WTC11 (cell line): Measurements from ENCODE around the gene MYL12B. TPM values are rescaled to one million over a fixed set of nuclear protein-coding genes. Genes with fewer than 3 reads are reported as not detected.

Experiments
- ATAC-seq: fragments of 200-7000 bp; cut with Tn5 transposase; 2 replicates; pipeline ENCODE4 v1.10.0; 2021; ENCODE audit warnings: mild to moderate bottlenecking, moderate library complexity
- CTCF ChIA-PET: fragments of 300-600 bp; sonication (Branson Sonifier 250); formaldehyde crosslinking; loops from one replicate; lab custom pipeline; 2021; ENCODE audit warnings: antibody characterized with exemption; lab: Charles Lee
- POLR2A ChIA-PET: fragments of 350-600 bp; sonication (Branson Sonifier 250); formaldehyde crosslinking; loops from one replicate; lab custom pipeline; 2021; ENCODE audit warnings: antibody characterized with exemption; lab: Charles Lee
- DNase-seq: peaks from one replicate; pipeline ENCODE4 v3.0.0; 2021; ENCODE audit warnings: low spot score
- H3K27ac Mint-ChIP-seq: 2 replicates; pipeline ENCODE4 v1.8.0; 2021; ENCODE audit warnings: mixed read lengths
- H3K27me3 Mint-ChIP-seq: 2 replicates; pipeline ENCODE4 v1.8.0; 2021; ENCODE audit warnings: low read depth, mild to moderate bottlenecking, moderate library complexity, mixed read lengths
- H3K36me3 Mint-ChIP-seq: 2 replicates; pipeline ENCODE4 v1.8.0; 2021; ENCODE audit warnings: mixed read lengths
- H3K4me1 Mint-ChIP-seq: 2 replicates; pipeline ENCODE4 v1.8.0; 2022; ENCODE audit warnings: mixed read lengths
- H3K4me3 Mint-ChIP-seq: 2 replicates; pipeline ENCODE4 v1.8.0; 2021; ENCODE audit warnings: mild to moderate bottlenecking, moderate library complexity, mixed read lengths
- H3K9me3 Mint-ChIP-seq: 2 replicates; pipeline ENCODE4 v1.8.0; 2021; ENCODE audit warnings: mixed read lengths
- AFF4 ChIP-seq: sonication (generic); formaldehyde crosslinking; IDR thresholded peaks from 2 replicates; pipeline ENCODE4 v1.8.1; 2023; ENCODE audit warnings: mild to moderate bottlenecking, missing genetic modification reagents, borderline replicate concordance
- ATF6 ChIP-seq: sonication (generic); formaldehyde crosslinking; IDR thresholded peaks from 2 replicates; pipeline ENCODE4 v1.8.1; 2023; ENCODE audit warnings: mild to moderate bottlenecking, missing genetic modification reagents
- CREM ChIP-seq: sonication (generic); formaldehyde crosslinking; IDR thresholded peaks from 2 replicates; pipeline ENCODE4 v1.8.1; 2022; ENCODE audit warnings: mild to moderate bottlenecking, missing genetic modification reagents, moderate library complexity
- ELF4 ChIP-seq: sonication (generic); formaldehyde crosslinking; IDR thresholded peaks from 2 replicates; pipeline ENCODE4 v1.8.1; 2022; ENCODE audit warnings: low read depth, mild to moderate bottlenecking, moderate library complexity, missing genetic modification reagents
- EMX1 ChIP-seq: fragments of 250-450 bp; sonication (Bioruptor Pico); IDR thresholded peaks from 2 replicates; pipeline ENCODE4 v1.8.0; 2021; ENCODE audit warnings: mild to moderate bottlenecking
- MYBL2 ChIP-seq: sonication (generic); formaldehyde crosslinking; IDR thresholded peaks from 2 replicates; pipeline ENCODE4 v1.8.1; 2023; ENCODE audit warnings: mild to moderate bottlenecking, moderate library complexity, missing genetic modification reagents
- NFATC4 ChIP-seq: fragments of 250-450 bp; sonication (Bioruptor Pico); IDR thresholded peaks from 2 replicates; pipeline ENCODE4 v1.9.0; 2021; ENCODE audit warnings: mild to moderate bottlenecking
- NFE2L1 ChIP-seq: sonication (generic); formaldehyde crosslinking; IDR thresholded peaks from 2 replicates; pipeline ENCODE4 v1.8.1; 2023; ENCODE audit warnings: missing genetic modification reagents
- PRDM15 ChIP-seq: sonication (generic); formaldehyde crosslinking; IDR thresholded peaks from 2 replicates; pipeline ENCODE4 v1.8.0; 2022; ENCODE audit warnings: missing genetic modification reagents
- SMAD3 ChIP-seq: sonication (generic); formaldehyde crosslinking; IDR thresholded peaks from 2 replicates; pipeline ENCODE4 v1.8.0; 2022; ENCODE audit warnings: missing genetic modification reagents, mild to moderate bottlenecking, borderline replicate concordance
- SMAD4 ChIP-seq: sonication (generic); formaldehyde crosslinking; IDR thresholded peaks from 2 replicates; pipeline ENCODE4 v1.8.0; 2022; ENCODE audit warnings: mild to moderate bottlenecking, missing genetic modification reagents
- SOX15 ChIP-seq: fragments of 250-450 bp; sonication (Bioruptor Pico); IDR thresholded peaks from 2 replicates; pipeline ENCODE4 v1.9.0; 2021; ENCODE audit warnings: mild to moderate bottlenecking
- ZNF416 ChIP-seq: fragments of 250-450 bp; sonication (Bioruptor Pico); IDR thresholded peaks from 2 replicates; pipeline ENCODE4 v1.9.0; 2021; ENCODE audit warnings: mild to moderate bottlenecking, inconsistent platforms
- ZNF671 ChIP-seq: fragments of 250-450 bp; sonication (Bioruptor Pico); IDR thresholded peaks from 2 replicates; pipeline ENCODE4 v1.8.0; 2021; ENCODE audit warnings: mild to moderate bottlenecking
- ZSCAN18 ChIP-seq: fragments of 250-450 bp; sonication (Bioruptor Pico); IDR thresholded peaks from 2 replicates; pipeline ENCODE4 v2.1.2; 2022; ENCODE audit warnings: mild to moderate bottlenecking, moderate library complexity
- total RNA-seq: library from RNA; stranded (reverse); gene quantifications from 3 replicates; pipeline ENCODE4 v1.2.3, GENCODE V29; 2021
- TF ChIP-seq, protein P1 (sequence below): fragments of 250-450 bp; sonication (Bioruptor Pico); IDR thresholded peaks from 2 replicates; pipeline ENCODE4 v1.9.0; 2021; ENCODE audit warnings: moderate library complexity, mild to moderate bottlenecking, inconsistent platforms, borderline replicate concordance
- TF ChIP-seq, protein P2 (sequence below): sonication (generic); formaldehyde crosslinking; IDR thresholded peaks from 2 replicates; pipeline ENCODE4 v1.8.1; 2023; ENCODE audit warnings: mild to moderate bottlenecking, moderate library complexity, missing genetic modification reagents
- TF ChIP-seq, protein P3 (sequence below): sonication (generic); formaldehyde crosslinking; conservative IDR thresholded peaks from 2 replicates; pipeline ENCODE4 v1.8.1; 2022; ENCODE audit warnings: mild to moderate bottlenecking, missing genetic modification reagents

Gene MYL12B
- total RNA-seq, 1 experiment from 2014 or later = 173 TPM

DNA sequence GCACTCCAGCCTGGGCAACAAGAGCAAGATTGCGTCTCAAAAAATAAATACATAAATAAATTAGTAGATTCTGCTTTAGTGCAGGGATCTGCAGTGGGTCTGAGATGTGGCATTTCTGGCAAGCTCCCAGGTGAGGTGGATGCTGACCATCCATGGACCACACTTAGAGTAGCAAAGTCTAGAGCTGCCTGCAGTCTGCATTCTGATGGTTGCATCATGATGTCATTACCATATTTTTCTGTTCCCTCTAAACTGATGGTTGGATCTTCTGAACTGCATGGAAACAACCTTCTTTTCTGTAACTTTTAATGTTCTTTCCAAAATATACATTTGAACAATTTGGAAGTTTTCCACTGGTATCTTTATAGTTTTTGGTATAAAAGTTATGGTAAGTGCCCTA is 42.9 kb downstream of the MYL12B start:
- Mint-ChIP-seq H3K9me3 (peaks cover 9% of the 10 kb centered on the region; the same call in 1 of the 2 replicates), H3K27me3 (0 out of 2 replicates have a peak, but pooled peaks cover 2% of the 10 kb centered on the region)
- TF ChIP-seq NFATC4 (CRISPR knock-in tag) (no peak), ELF4 (CRISPR knock-in tag) (no peak), AFF4 (no peak), CREM (no peak), MYBL2 (CRISPR knock-in tag) (no peak), ZSCAN18 (CRISPR knock-in tag) (no peak), NFE2L1 (no peak), SOX15 (CRISPR knock-in tag) (no peak), SMAD4 (CRISPR knock-in tag) (no peak), ZNF416 (CRISPR knock-in tag) (no peak), SMAD3 (CRISPR knock-in tag) (no peak), PRDM15 (CRISPR knock-in tag) (no peak), ATF6 (CRISPR knock-in tag) (no peak)
- TF ChIP-seq, protein P1, sequence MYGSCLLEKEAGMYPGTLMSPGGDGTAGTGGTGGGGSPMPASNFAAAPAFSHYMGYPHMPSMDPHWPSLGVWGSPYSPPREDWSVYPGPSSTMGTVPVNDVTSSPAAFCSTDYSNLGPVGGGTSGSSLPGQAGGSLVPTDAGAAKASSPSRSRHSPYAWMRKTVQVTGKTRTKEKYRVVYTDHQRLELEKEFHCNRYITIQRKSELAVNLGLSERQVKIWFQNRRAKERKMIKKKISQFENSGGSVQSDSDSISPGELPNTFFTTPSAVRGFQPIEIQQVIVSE (CRISPR knock-in tag) = no peak
- TF ChIP-seq, all 79 proteins: peak for 0
- Mint-ChIP-seq H3K4me1 (peaks cover 13% of the 10 kb centered on the region), H3K36me3 (no peaks in the 10 kb centered on the region), H3K4me3 (no peak overlapping the region), H3K27ac (no peak overlapping the region)
- ATAC-seq = no peak
- no peak for DNase-seq
- CTCF ChIA-PET = interaction anchor here (0.9 kb wide), 1 partner anchor 683 kb away, joined by 3 read pairs; no protein-coding TSS in a partner anchor
- POLR2A ChIA-PET = no interaction called here

DNA sequence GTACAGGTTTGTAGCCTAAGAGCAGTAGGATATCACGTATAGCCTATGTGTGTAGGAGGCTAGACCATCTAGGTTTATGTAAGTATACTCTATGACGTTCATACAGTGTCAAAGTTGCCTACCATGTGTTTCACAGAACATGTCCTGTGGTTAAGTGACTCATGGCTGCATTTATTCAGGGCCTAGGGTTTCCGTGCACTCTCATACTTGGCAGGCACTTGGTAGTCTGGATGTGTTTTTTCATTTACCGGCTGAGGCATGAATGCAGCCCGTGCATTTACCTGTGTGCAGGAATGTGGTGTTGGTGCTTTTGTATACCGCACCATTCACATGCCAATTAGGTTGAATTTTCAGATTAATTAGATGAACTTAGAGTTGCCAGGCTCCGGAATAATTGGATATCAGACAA is 43.4 kb downstream of the MYL12B start:
- CTCF ChIA-PET = interaction anchor here (0.9 to 2.8 kb wide), 3 partner anchors 8 to 683 kb away, joined by 3 to 13 read pairs (median 3); no protein-coding TSS in a partner anchor
- Mint-ChIP-seq H3K4me3 (no peak overlapping the region), H3K27ac (no peak overlapping the region), H3K27me3 (no peaks in the 10 kb centered on the region), H3K36me3 (no peaks in the 10 kb centered on the region), H3K9me3 (peaks cover 9% of the 10 kb centered on the region; the same call in 1 of the 2 replicates), H3K4me1 (peaks cover 13% of the 10 kb centered on the region)
- DNase-seq (no peak), ATAC-seq (no peak)
- POLR2A ChIA-PET = no interaction called here
- no peak for TF ChIP-seq ZNF671 (CRISPR knock-in tag)
- TF ChIP-seq, protein P2, sequence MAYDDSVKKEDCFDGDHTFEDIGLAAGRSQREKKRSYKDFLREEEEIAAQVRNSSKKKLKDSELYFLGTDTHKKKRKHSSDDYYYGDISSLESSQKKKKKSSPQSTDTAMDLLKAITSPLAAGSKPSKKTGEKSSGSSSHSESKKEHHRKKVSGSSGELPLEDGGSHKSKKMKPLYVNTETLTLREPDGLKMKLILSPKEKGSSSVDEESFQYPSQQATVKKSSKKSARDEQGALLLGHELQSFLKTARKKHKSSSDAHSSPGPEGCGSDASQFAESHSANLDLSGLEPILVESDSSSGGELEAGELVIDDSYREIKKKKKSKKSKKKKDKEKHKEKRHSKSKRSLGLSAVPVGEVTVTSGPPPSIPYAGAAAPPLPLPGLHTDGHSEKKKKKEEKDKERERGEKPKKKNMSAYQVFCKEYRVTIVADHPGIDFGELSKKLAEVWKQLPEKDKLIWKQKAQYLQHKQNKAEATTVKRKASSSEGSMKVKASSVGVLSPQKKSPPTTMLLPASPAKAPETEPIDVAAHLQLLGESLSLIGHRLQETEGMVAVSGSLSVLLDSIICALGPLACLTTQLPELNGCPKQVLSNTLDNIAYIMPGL (CRISPR knock-in tag) = no peak
- no peak for TF ChIP-seq EMX1 (CRISPR knock-in tag)
- TF ChIP-seq, protein P3, sequence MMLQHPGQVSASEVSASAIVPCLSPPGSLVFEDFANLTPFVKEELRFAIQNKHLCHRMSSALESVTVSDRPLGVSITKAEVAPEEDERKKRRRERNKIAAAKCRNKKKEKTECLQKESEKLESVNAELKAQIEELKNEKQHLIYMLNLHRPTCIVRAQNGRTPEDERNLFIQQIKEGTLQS (CRISPR knock-in tag) = no peak
